Gastrocnemius medialis (tissue), 4 donors: ENCODE results near the gene GPR180. TPM values are rescaled to one million over a fixed set of nuclear protein-coding genes. Genes with fewer than 3 reads are reported as not detected.

Experiments
- ATAC-seq, 2 donors: fragments of 150-250 bp; one replicate each; pipeline ENCODE4 v1.9.1; 2016
- DNase-seq, 2 donors: peaks; one replicate each; pipeline ENCODE4 v3.0.0-alpha.2; 2019
- H3K27ac ChIP-seq, 4 donors: fragments of 200-600 bp; sonication (generic); 1 replicate in 1 of 4; 2 replicates in 3 of 4; pipeline ENCODE4 v1.5.1; 2016 to 2018; ENCODE audit warnings: mild to moderate bottlenecking in 2 of 4, moderate library complexity in 1 of 4
- H3K27me3 ChIP-seq, 3 donors: fragments of 200-600 bp; sonication (generic) in 2 of 3; 1 replicate in 1 of 3; 2 replicates in 2 of 3; pipeline versions ENCODE4 v1.5.1 to v1.6.0; 2016 to 2019; ENCODE audit warnings: mild to moderate bottlenecking in 1 of 3, moderate library complexity in 1 of 3
- H3K36me3 ChIP-seq, 2 donors: fragments of 200-600 bp; sonication (generic) in 1 of 2; one replicate each; pipeline ENCODE4 v1.5.1; 2017 to 2018
- H3K4me1 ChIP-seq, 2 donors: fragments of 200-600 bp; sonication (generic) in 1 of 2; one replicate each; pipeline ENCODE4 v1.5.1; 2016 to 2017; ENCODE audit warnings: mild to moderate bottlenecking in 2 of 2
- H3K4me3 ChIP-seq, 4 donors: fragments of 200-600 bp; sonication (generic) in 3 of 4; 1 replicate in 1 of 4; 2 replicates in 3 of 4; pipeline ENCODE4 v1.5.1; 2016 to 2019; ENCODE audit warnings: mild to moderate bottlenecking in 2 of 4
- H3K9me3 ChIP-seq, 3 donors: fragments of 200-600 bp; sonication (generic) in 2 of 3; 1 replicate in 1 of 3; 2 replicates in 2 of 3; pipeline ENCODE4 v1.5.1; 2016 to 2019
- CTCF ChIP-seq, 5 experiments: fragments of 450-650 bp in 3 of 5; fragments of 200-600 bp in 2 of 5; sonication (generic) in 2 of 5; IDR thresholded peaks in 4 of 5; conservative IDR thresholded peaks in 1 of 5; 1 replicate in 4 of 5; 2 replicates in 1 of 5; pipeline ENCODE4 v1.5.1; 2016 to 2019; ENCODE audit warnings: antibody characterized with exemption in 5 of 5, mild to moderate bottlenecking in 3 of 5, moderate library complexity in 3 of 5
- POLR2A ChIP-seq, 2 donors: fragments of 450-650 bp; IDR thresholded peaks; one replicate each; pipeline ENCODE4 v1.6.1; 2017; ENCODE audit warnings: antibody characterized with exemption in 2 of 2, mild to moderate bottlenecking in 2 of 2, moderate library complexity in 2 of 2
- in situ Hi-C, 4 donors: fragments of 200-750 bp; cut with MboI; loops; one replicate each; pipeline versions ENCODE4 v1.15.0 to v1.8.0; 2017; ENCODE audit warnings: low sequenced_read_pairs in 4 of 4
- intact Hi-C: fragments of 100-400 bp; cut with DNase I; formaldehyde crosslinking; loops from one replicate; pipeline ENCODE4 v1.15.1; 2023; ENCODE audit warnings: low total_unique reads
- total RNA-seq, 4 donors: library from RNA; depleted of rRNA; stranded (reverse); fragments of >200 nt; gene quantifications; one replicate each; pipeline versions ENCODE4 v1.1.0 to v1.2.3, GENCODE V29; 2016

GPR180 gene
- total RNA-seq, 4 donors from 2014 or later, result 3.2 to 4.8 (median 4.1) TPM

DNA sequence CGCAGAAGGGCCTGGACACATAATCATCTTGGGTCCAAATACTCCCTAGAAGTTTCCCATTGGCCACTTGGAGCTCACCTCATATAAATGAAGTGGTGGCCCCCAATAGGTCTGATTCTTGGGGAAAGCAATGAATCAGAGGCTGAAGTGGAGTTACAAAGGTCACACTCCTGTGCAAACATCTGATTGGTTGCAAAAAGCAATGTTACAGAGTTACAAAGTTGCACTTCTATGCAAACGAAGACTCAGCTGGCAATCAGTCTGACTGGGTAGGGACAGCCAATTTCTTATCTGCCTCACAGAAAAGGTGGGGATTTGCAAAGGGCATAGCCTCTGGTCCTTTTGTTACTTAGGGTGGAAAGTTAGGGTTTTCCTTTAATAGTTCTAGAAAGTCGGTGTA lies 1.8 kb upstream of the GPR180 start:
- Histone ChIP-seq H3K9me3 (no peaks in the 10 kb centered on the region), H3K27ac (no peak overlapping the region), H3K27me3 (no peaks in the 10 kb centered on the region), H3K4me3 (no peak overlapping the region), H3K36me3 (no peaks in the 10 kb centered on the region), H3K4me1 (peaks cover 14 to 16% of the 10 kb centered on the region in 2 donors)
- intact Hi-C loops (no loop called here), in situ Hi-C loops (no loop called here)
- DNase-seq, result no peak
- TF ChIP-seq POLR2A (IDR thresholded peaks at IDR 0.05) (no peak), CTCF (IDR thresholded peaks at IDR 0.05 in 4 of 5, conservative IDR thresholded peaks at IDR 0.05 in 1 of 5) (no peak)
- ATAC-seq, result no peak

- H3K36me3 ChIP-seq, result no peaks in the 10 kb centered on the region
- H3K4me1 ChIP-seq, result peaks cover 6 to 7% of the 10 kb centered on the region in 2 donors
- H3K9me3 ChIP-seq, result no peaks in the 10 kb centered on the region
- no peak for TF ChIP-seq POLR2A (IDR thresholded peaks at IDR 0.05)
- no peak for TF ChIP-seq CTCF (IDR thresholded peaks at IDR 0.05 in 4 of 5, conservative IDR thresholded peaks at IDR 0.05 in 1 of 5)
- peak overlapping the region; percentile 71 to 89 (median 78) for H3K27ac ChIP-seq
- in situ Hi-C loops, result no loop called here
- DNase-seq (no peak), ATAC-seq (no peak)
- H3K4me3 ChIP-seq, result peak overlapping the region; percentile 68 to 95 (median 85)
- no peaks in the 10 kb centered on the region for H3K27me3 ChIP-seq
- intact Hi-C loops, result no loop called here
Measured at GRCh38 chr13:94602467-94602866, 810 bp downstream of the GPR180 start.

GRCh38 chr13:94607056-94607455 lies 5.4 kb downstream of the GPR180 start:
- no peaks in the 10 kb centered on the region for H3K36me3 ChIP-seq
- in situ Hi-C loops (no loop called here), intact Hi-C loops (no loop called here)
- H3K27me3 ChIP-seq, result no peaks in the 10 kb centered on the region
- no peak overlapping the region for H3K4me3 ChIP-seq
- TF ChIP-seq POLR2A (IDR thresholded peaks at IDR 0.05) (no peak), CTCF (IDR thresholded peaks at IDR 0.05 in 4 of 5, conservative IDR thresholded peaks at IDR 0.05 in 1 of 5) (no peak)
- no peak for ATAC-seq
- no peak overlapping the region for H3K27ac ChIP-seq
- H3K4me1 ChIP-seq, result peaks cover 5 to 7% of the 10 kb centered on the region in 2 donors
- DNase-seq, result no peak
- no peaks in the 10 kb centered on the region for H3K9me3 ChIP-seq

DNA sequence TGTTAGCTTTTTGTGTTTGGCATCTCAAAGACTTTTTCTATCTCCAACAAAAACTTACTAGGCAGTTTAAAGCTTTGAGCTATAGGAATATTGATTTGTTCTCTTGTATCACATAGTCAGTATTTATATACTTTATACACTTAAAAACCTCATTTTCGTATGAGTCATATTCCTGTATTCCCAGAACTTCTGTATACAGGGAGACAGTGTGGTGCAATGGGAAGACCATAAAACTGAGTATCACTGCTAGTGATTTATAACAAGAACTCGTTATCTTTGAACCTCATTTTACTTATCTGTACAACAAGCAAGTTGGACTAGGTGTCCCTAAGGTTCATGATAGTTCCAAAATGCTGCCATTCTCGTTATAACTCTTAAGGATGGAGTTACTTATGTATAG lies 6.3 kb downstream of the GPR180 start:
- TF ChIP-seq POLR2A (IDR thresholded peaks at IDR 0.05) (no peak), CTCF (IDR thresholded peaks at IDR 0.05 in 4 of 5, conservative IDR thresholded peaks at IDR 0.05 in 1 of 5) (no peak)
- intact Hi-C loops (no loop called here), in situ Hi-C loops (no loop called here)
- no peak for ATAC-seq
- H3K36me3 ChIP-seq, result no peaks in the 10 kb centered on the region
- no peaks in the 10 kb centered on the region for H3K9me3 ChIP-seq
- no peak overlapping the region for H3K27ac ChIP-seq
- no peak overlapping the region for H3K4me3 ChIP-seq
- DNase-seq, result no peak
- peaks cover 0 to 3% of the 10 kb centered on the region in 2 donors for H3K4me1 ChIP-seq
- H3K27me3 ChIP-seq, result no peaks in the 10 kb centered on the region

- no peaks in the 10 kb centered on the region for H3K4me1 ChIP-seq
- intact Hi-C loops, result no loop called here
- no peak overlapping the region for H3K27ac ChIP-seq
- H3K9me3 ChIP-seq, result no peaks in the 10 kb centered on the region
- in situ Hi-C loops, result no loop called here
- DNase-seq (no peak), ATAC-seq (no peak)
- H3K27me3 ChIP-seq, result no peaks in the 10 kb centered on the region
- H3K36me3 ChIP-seq, result no peaks in the 10 kb centered on the region
- H3K4me3 ChIP-seq, result no peak overlapping the region
- TF ChIP-seq POLR2A (IDR thresholded peaks at IDR 0.05) (no peak), CTCF (IDR thresholded peaks at IDR 0.05 in 4 of 5, conservative IDR thresholded peaks at IDR 0.05 in 1 of 5) (no peak)
Measured at GRCh38 chr13:94608586-94608985, 6.9 kb downstream of the GPR180 start.
